Placental pericyte (primary cell): ENCODE measurements around the gene IFNB1. TPM values are rescaled to one million over a fixed set of nuclear protein-coding genes. Genes with fewer than 3 reads are reported as not detected.

ENCODE experiments used
- small RNA-seq: library from RNA; depleted of rRNA; stranded (forward); fragments of <200 nt; gene quantifications from one replicate; pipeline ENCODE3, GENCODE V24; 2012; ENCODE audit warnings: low replicate concordance
- total RNA-seq: library from RNA; depleted of rRNA; stranded (reverse); fragments of >200 nt; gene quantifications from 2 replicates; pipeline ENCODE4 v1.2.3, GENCODE V29; 2012

Gene IFNB1
- not detected in 2 replicates for total RNA-seq

DNA sequence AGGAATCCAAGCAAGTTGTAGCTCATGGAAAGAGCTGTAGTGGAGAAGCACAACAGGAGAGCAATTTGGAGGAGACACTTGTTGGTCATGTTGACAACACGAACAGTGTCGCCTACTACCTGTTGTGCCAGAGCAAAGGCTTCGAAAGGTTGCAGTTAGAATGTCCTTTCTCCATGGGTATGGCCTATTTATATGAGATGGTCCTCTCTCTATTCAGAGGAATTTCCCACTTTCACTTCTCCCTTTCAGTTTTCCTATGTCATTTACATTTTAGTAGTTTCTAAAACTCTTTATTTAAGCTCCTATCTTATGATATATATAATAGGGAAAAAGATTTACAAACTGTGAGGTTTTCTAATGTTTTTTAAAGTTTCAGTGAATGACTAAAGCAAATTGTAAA, at the start of gene IFNB1:
Gene IFNB1 (minus strand): TSS at position 162 of the 400 bp plus-strand sequence. CDS start 73 bp downstream, at position 89.

DNA sequence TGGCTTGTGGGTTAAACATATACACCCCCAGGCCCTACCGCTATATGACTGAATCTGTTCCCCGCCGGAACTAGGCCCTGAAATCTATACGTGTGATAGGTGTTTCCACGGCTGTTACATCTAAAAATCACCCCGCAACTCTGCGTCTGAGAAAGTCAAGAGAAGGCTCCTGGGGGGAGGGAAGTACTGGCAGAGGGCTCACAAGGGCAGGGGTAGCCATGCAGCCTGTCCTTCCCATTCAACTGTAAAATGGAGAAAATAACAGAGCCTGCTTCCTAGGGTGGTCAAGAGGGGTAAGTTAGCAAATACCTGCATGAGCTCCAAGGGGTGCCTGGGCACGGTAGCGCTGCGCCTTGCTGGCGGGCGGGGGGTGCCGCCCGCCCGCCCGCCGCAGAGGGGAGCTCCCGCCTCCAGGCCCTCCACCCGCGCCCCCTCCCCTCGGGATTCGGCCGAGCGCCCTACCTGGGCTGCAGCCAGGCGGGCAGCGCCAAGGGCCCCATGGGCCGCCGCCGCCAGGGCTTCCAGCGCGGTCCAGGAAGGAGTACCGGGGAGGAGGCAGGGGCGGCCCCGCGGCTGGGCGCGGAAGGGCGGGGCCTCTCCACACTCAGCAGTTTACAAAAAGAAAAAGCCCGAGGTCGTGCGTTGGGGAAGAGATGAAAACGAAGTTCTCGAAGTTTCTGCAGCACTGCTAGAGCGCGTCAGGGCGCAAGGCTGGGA, 46.5 kb downstream of the IFNB1 start, which contains the start of gene HACD4:
Gene HACD4 (minus strand): TSS at position 550 of the 717 bp plus-strand sequence. CDS start 50 bp downstream, at position 500.

Small RNA genes lying within 50 kb of the gene (small RNA-seq; reads per million reads assigned to genes)
- not detected for gene IFNWP4

Other genes starting within 250 kb of the IFNB1 start
- gene HACD4, start 46.3 kb downstream of the IFNB1 start, total RNA-seq: 1.8 and 5.6 TPM in 2 replicates
- gene IFNW1, start 63.9 kb upstream of the IFNB1 start, total RNA-seq: not detected in 2 replicates
- not detected in 2 replicates for gene IFNA21, start 88.7 kb upstream of the IFNB1 start, total RNA-seq
- not detected in 2 replicates for gene IFNA4, start 109.6 kb upstream of the IFNB1 start, total RNA-seq
- gene IFNA7, start 124.3 kb upstream of the IFNB1 start, total RNA-seq: not detected in 2 replicates
- not detected in 2 replicates for gene IFNA10, start 129.2 kb upstream of the IFNB1 start, total RNA-seq
- not detected in 2 replicates for gene IFNA16, start 139.4 kb upstream of the IFNB1 start, total RNA-seq
- not detected in 2 replicates for gene IFNA17, start 150.3 kb upstream of the IFNB1 start, total RNA-seq
- gene IFNA14, start 162.1 kb upstream of the IFNB1 start, total RNA-seq: not detected in 2 replicates
- 0.14 TPM in 1 of 2 replicates, not detected in the other for gene IFNA5, start 227.4 kb upstream of the IFNB1 start, total RNA-seq